Stimulated activated CD8-positive, alpha-beta memory T cell treated with anti-CD3 and anti-CD28 coated beads, Interleukin-7, amount 100 ng/mL, for 1 hour (primary cell): ENCODE measurements around the gene PLEKHG3.

ENCODE experiments used
- DNase-seq, 2 donors: peaks; one replicate each; pipeline ENCODE4 v3.0.0-alpha.2; 2020; ENCODE audit warnings: low read depth in 2 of 2

Gene PLEKHG3

DNA sequence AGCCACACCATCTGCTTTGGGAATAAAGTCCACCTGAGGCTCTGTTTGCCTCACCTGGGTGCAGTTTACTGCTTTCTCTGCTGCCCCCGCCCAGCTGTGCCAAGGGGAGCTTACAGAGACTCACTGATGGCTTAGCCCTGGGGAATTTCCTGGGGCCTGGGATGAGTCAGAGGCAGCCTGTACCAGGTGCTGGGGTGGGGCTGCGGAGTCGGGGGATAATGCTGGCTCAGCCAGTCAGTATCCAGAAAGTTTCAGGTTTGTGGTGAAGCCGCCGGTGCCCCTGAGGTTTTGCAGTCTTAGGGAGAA, 22.3 kb downstream of the PLEKHG3 start:
- DNase-seq, result no peak

DNA sequence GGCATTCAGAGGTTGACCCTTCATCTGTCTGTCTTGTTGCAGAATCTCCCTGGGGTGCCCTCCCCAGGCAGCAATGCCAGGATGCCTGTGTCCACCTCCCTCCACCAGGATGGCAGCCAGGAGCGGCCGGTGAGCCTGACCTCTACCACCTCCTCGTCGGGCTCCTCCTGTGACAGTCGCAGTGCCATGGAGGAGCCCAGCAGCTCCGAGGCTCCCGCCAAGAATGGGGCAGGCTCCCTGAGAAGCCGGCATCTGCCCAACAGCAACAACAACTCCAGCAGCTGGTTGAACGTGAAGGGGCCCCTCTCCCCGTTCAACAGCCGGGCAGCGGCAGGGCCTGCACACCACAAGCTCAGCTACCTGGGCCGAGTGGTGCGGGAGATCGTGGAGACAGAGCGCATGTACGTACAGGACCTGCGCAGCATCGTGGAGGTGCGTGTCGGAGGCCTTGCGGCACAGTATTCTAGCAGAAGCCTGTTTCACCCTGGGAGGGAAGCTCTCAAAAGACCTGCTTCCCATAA, 23.4 kb downstream of the PLEKHG3 start:
- DNase-seq, result no peak

DNA sequence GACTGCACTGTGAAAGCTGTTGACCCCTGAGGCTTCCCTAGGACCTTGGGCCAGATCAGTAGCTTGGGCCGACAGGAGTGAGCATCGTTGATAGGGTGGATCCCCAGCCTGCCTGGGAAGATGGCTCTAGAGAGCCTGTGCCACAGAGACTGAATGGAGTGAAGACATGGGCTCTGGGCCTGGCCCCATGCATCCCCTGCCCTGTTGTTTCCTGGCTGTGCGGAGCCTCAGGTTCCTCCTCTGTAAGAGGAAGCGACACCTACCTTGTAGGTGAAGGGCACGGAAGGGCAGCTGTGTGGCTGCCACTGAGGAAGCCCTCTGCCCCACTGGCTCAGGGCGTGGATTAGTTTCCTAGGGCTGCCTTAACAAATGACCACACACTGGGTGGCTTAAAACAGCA, 23.9 kb downstream of the PLEKHG3 start:
- no peak for DNase-seq

DNA sequence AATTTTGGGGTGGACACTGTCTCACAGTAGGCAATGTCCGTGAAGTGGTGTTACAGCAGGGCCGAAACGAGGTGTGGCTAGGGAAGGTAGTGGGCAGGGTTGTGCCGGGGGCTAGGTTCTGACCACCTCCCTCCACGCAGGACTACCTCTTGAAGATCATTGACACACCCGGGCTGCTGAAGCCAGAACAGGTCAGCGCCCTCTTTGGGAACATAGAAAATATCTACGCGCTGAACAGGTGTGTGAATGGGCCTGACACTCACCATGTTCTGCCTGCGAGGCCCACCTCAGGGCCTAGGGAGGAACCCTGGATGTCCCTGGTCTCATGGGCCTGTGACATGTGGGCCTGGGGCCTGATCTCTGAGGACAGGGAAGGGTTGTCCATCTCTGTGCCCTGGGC, 24.6 kb downstream of the PLEKHG3 start:
- no peak for DNase-seq

DNA sequence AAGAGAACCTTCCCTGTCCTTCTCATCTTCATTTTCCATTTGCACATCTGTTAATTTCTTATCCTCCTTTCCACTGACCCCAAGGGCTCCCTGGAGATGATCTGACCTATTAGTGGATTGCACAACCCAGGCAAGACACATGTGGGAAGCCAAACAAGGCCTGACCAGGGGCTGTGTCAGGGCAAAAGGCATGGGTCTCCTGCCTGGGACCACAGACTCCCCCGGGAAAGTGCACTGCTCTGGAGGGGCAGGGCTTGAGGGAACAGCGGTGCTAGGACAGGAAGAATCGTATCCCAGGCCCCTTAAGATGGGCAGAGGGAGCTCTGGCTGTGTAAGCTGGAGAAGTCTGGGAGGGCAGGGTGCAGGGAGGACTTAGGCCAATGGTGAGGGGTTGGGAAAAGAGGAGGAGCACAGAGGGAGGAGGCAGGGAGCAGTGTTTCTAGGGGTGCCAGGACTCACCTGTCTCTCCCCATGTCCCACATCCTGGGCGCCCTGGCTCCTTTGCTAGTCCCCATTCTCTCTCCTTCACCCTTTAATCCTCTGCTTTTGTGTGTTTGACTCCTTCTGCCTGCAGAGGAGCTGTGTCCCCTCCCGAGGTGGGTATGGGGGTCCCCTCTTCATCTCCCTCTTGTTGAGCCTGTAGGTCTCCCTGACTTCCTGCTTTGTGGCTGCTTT, 25.3 kb downstream of the PLEKHG3 start:
- no peak for DNase-seq

DNA sequence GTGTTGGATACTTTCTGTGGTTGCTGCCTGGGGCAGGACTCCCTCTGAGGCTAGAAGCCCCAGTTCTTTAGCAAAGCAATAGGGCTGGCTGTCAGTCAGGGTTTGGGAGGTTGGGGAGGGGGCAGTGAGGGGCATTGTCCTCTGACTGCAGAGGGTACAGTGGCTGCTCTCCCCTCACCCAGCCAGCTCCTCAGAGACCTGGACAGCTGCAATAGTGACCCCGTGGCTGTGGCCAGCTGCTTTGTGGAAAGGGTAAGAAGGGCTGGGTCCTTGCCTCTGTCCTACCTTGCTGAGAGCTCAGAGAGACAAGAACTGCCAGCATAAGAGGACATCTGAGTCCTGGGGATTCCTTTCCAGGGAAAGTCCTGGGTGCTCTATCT, 25.8 kb downstream of the PLEKHG3 start:
- no peak for DNase-seq

DNA sequence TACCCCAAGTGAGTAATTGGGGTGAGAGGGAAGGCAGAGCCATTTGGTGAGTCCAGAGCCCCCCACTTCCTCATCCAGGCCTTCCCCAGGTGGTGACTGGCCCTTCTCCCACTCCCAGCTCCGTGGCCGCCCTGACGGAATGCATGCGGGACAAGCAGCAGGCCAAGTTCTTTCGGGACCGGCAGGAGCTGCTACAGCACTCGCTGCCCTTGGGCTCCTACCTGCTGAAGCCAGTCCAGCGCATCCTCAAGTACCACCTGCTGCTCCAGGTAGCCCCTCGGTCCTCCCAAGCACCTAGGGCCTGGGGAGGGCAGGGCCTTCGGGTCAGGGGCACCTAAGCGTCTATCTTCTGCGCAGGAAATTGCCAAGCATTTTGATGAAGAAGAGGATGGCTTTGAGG, 26.5 kb downstream of the PLEKHG3 start:
- no peak for DNase-seq

DNA sequence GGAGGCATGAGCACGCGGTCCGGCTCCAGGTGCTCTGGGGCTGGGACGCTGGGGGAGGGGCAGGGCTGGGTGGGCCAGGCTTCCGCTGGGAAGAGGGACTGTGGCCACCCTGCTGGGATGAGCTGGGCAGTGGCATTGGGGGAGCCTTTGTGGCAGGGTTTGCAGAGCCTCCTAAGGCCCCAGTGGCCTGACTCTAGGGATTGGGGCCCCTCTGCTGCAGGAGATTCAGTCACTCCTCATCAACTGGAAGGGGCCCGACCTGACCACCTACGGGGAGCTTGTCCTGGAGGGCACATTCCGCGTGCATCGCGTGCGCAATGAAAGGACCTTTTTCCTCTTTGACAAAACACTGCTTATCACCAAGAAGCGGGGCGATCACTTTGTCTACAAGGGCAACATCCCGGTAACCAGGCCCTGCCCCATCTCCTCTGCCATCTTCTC, 26.9 kb downstream of the PLEKHG3 start:
- no peak for DNase-seq

DNA sequence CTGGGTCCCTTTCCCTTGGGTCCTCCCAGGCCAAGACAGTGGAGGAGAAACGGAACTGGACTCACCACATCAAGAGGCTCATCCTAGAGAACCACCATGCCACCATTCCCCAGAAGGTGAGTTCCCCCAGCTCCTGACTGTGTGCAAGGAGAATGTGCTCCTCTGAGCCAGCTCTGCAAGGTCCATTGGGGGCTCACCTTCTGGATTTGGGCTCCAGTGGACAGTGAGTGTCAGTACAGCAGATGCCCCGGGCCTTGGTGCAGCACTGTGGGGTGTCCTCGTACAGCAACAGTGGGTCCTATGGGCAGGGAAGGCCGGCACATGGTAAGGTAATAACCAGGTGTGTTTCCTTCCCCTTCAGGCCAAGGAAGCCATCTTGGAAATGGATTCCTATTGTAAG, 27.8 kb downstream of the PLEKHG3 start:
- no peak for DNase-seq

DNA sequence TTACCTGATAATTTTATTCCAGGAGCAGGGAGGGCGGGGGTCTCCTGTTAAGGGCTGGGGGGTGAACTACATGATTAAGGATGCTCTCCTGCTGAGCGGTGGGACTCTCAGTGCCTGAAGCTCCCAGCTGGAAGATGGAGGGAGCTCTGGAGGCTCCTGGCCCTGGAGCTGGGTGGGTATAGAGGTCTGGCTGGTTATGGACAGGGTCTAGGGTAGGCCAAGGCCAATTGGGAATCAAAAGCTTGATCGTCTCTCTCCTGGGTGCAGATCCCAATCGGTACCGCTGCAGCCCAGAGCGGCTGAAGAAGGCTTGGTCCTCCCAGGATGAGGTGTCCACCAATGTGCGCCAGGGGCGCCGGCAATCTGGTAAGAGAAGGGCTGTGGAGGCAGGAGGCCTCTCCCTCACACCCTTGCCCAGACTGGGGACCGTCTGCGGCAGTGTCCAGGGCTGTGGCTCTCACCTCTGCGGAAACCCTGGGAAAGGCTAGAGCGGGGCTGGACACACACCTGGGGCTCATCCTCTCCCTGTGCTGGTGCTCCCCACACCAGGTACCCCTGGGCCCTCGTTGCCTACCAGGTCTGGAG, 28.4 kb downstream of the PLEKHG3 start:
- no peak for DNase-seq

DNA sequence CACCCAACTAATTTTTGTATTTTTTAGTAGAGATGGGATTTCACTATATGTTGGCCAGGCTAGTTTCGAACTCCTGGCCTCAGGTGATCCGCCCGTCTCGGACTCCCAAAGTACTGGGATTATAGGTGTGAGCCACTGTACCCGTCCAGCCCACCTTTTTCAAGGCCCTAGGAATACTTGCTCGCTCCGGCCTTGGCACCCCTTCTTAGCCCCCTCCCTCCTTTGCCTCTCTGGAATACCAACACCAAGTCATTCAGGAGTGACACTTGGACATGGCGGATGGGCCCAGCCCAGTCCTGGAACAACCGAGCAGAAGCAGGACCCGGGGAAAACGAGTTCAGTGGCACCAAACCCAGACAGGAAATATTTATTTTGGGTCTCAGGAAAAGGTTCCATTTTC, 29.1 kb downstream of the PLEKHG3 start:
- no peak for DNase-seq

DNA sequence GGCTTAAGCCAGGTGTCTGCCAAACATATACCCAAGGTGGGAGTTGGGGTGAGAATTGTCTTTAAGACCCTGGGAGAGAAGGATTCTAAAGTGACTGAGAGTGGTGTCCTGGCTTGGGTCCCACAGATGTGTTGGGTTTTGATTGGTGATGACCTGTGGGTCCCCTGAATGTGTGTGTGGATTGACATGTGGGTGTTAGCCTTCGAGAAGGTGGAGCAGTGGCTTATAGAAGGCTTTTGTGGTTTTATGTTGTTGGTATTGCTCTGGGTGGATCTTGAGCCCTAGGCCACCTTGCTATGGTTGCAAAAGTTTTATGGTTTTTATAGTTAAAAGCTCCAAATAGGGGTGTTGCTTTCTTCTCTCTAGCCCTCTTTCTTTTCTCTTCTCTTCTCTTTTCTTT, 29.7 kb downstream of the PLEKHG3 start:
- DNase-seq, result no peak

DNA sequence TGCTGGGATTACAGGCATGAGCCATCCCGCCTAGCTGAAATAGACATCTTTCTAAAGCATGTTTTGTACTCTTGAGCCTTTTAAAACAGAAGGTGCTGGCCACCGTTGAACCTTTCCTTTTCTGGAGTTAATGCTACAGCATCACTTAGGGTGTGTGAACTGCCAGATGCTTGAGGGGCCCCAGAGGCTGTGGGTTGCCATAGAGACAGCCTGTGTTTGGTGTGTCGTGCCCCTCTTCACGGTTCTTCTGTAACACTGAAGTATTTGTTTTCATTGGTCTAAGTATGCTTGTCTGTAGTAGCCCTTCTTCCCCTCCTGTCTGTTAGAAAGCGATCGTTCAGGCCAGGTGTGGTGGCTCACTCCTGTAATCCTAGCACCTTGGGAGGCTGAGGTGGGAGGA, 30.8 kb downstream of the PLEKHG3 start:
- DNase-seq, result no peak

DNA sequence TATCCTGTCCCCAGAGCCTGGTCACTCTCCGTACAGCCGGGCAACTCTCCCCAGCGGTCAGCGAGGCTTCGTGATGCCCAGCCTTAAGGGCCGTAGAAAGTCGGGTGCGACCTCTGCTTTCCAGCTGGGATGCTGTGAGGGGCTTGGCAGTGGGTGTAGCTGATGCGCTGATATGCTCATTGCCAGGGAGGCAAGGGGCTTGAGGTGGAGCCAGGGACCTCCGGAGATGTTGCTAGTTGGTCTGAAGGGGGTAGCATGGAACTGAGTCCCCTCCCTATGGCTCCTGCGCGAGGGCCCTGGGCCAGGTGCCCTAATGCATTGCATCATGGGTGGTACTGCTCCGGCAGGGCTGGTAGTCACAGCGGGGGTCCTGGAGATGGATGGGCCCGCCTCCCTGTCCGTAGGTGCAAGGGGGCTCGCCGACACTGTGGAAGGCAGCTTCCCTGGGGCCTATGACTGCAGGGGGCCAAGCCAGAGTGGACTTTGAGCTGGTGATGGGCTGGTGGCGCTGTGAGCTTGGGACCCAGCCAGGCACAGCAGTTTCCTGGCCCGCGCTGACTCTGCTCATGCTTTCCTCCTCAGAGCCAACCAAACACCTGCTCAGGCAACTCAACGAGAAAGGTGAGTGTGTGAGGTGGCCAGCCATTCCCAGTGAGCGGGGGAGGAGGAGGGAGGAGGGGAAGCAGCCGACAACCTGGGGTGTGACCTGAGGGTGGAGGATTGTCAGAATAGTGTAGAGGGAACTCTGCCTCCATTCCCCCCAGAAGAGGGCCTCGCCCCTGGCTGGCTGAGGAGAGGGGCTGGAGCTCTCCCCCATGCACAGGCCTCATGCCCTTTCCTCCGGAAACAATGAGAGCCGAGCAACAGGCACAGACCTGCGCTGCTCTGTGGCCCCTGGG, 32.3 kb downstream of the PLEKHG3 start:
- no peak for DNase-seq

DNA sequence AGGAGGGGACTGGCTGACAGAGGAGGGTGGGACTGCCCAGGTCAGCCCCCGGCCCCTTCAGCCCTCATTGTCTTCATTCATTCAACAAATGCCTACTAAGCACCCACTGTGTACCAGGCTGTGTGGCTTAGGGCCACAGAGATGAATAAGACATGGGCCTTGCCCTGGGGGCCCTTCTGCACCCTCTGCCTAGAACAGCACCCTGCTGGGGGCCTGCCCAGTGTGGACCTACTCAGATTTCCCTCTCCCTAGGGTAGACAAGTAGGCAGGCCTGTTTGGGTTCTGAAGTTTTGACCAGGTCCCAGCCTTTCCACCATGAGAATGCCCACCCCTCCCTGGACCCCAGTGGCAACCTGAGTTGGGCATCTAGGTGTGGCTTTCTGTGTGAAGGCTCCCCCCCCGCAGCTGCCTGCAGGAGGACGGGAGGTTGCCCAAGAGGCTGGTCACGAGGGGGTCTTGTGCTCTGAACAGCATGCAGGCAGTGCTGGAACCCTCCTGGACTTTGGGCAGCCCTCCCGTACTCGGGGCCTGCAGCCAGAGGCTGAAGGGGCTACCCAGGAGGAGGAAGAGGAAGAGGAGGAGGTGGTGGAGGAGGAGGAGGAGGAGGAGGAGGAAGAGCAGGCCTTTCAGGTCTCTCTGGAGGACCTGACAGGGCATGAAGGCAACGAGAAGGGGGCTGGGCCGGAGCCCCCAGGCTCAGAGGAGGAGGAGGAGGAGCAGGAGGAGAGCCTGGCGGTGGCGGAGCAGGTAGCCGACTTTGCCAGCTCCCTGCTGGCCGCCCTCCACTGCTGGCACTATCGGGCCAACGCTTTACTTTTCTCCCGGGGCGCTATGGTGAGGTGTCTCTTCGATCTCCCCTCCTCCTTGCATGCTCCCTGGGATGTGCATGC, 33.4 kb downstream of the PLEKHG3 start:
- DNase-seq, result no peak

DNA sequence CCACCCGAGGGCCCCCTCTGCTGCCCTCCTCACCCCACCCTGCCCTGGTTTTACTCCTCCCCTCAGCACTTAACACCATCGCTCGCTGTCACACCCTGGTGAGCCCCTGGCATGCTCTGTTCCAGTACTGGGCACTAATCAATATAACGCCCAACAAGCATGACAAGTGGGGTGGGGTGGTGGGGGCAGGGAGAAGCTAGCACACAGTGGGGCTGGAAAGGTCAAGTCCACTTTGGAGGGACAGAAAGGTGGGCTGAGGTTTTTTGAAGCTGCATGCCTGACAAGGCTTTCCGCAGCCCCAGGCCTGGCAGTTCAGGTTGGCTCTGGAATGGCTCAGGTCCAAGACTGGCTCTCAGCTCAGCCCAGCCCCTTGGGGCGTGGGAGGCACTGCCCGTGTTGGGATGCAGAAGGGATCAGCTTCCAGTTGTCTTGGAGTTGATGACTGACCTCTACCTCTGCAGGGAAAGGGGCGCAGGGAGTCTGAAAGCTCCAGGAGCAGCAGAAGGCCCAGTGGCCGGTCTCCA, 34.1 kb downstream of the PLEKHG3 start:
- DNase-seq, result no peak

DNA sequence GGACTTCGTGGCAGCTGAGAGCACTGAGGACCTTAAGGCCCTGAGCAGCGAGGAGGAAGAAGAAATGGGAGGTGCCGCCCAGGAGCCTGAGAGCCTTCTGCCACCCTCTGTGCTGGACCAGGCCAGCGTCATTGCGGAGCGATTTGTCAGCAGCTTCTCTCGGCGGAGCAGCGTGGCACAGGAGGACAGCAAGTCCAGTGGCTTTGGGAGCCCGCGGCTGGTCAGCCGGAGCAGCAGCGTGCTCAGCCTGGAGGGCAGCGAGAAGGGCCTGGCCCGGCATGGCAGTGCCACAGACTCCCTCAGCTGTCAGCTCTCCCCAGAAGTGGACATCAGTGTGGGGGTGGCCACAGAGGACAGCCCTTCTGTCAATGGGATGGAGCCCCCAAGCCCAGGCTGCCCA, 37.0 kb downstream of the PLEKHG3 start:
- DNase-seq, result no peak

DNA sequence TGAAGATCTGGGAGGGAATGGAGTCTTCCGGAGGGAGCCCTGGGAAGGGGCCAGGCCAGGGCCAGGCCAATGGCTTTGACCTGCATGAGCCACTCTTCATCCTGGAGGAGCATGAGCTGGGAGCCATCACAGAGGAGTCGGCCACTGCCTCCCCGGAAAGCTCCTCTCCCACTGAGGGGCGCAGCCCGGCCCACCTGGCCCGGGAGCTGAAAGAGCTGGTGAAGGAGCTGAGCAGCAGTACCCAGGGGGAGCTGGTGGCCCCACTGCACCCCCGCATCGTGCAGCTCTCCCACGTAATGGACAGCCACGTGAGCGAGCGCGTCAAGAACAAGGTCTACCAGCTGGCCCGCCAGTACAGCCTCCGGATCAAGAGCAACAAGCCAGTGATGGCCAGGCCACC, 37.7 kb downstream of the PLEKHG3 start:
- DNase-seq, result no peak

DNA sequence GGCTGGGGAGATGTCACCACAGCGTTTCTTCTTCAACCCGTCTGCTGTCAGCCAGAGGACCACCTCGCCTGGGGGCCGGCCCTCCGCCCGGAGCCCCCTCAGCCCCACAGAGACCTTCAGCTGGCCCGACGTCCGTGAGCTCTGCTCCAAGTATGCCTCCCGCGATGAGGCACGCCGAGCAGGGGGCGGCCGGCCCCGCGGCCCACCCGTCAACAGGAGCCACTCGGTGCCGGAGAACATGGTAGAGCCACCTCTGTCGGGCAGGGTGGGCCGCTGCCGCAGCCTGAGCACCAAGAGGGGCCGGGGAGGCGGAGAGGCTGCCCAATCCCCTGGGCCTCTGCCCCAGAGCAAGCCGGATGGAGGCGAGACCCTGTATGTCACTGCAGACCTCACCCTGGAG, 38.8 kb downstream of the PLEKHG3 start:
- DNase-seq, result no peak

DNA sequence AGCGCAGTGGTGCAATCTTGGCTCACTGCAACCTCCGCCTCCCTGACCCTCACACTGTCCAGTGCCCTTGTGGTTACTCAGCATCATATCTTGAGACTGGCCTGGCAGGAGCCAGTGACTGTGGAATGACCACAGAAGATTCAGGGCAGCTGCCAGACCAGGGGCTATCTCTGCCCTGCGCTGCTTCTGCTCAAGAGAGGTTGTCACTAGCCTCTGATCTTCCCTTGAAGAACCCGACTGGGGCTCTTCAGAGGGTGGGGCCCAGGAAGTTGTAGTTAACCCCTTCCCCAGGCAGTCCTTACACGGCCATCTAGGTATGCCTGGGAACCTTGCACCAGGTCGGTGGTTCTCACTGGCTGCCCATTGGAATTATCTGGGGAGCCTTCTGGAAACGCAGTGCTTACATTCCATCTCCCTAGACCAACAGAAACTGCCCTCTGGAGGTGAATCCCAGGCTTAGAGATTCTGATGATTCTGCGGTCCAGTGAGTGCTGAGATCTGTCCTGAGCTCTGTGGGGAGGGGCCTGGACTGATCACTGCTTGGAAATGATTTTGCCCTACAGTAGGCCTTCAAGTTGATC, 41.4 kb downstream of the PLEKHG3 start:
- no peak for DNase-seq
